Measurements from ENCODE around the gene PCSK6.

Gene PCSK6

DNA sequence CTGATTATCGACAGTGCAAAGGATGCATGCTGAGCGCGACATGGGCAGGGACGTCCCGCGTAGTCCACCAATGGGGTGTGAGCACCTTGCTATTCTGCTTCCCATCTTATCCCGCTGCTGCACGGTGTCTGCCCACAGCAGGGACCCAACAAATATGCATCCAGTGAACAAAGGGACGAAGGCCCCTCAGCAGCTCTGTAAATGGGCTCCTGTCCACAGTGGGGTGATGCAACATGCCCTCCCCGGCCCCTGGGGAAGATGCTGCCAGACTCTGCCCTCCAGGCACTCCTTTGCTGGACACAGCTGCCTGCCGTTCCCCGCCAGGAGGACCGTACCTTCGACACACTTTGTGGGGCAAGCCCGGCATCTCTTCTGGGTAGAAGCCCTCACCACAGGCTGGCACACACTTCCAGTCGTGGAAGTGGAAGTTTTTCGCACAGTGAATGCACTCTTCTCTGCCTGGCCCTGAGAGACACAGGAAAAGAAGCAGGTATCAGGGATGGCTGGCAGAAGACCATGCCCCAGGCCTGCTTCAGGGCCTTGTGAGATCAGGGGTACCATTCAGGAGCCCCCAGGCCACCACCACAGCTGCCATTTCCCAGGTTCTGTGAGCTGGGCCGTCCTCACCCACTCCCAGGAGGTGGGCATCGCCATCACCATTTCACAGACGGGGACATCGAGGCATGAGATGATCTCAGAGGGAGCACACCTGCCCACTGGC is 176.3 kb downstream of the PCSK6 start:
- TF ChIP-seq CEBPB (IDR thresholded peaks at IDR 0.05) (no peak), YY1 (IDR thresholded peaks at IDR 0.05; ENCODE audit: low read depth) (no peak), CREB1 (IDR thresholded peaks at IDR 0.05; ENCODE audit: low read depth) (no peak), EGR1 (IDR thresholded peaks at IDR 0.05) (no peak), TAF1 (IDR thresholded peaks at IDR 0.05; ENCODE audit: low read depth) (no peak), EP300 (IDR thresholded peaks at IDR 0.05; ENCODE audit: borderline replicate concordance) (no peak), ZBTB7A (IDR thresholded peaks at IDR 0.05; ENCODE audit: low read depth) (no peak), RAD21 (IDR thresholded peaks at IDR 0.05; ENCODE audit: low read depth) (no peak), REST (IDR thresholded peaks at IDR 0.05; ENCODE audit: low read depth) (no peak), FOXM1 (IDR thresholded peaks at IDR 0.05; ENCODE audit: borderline replicate concordance, low read depth) (no peak), MAX (IDR thresholded peaks at IDR 0.05) (no peak), NFIC (IDR thresholded peaks at IDR 0.05) (no peak), TEAD4 (IDR thresholded peaks at IDR 0.05) (no peak), USF1 (IDR thresholded peaks at IDR 0.05) (no peak)

- no peak for TF ChIP-seq CEBPB (IDR thresholded peaks at IDR 0.05)
- no peak for TF ChIP-seq EGR1 (IDR thresholded peaks at IDR 0.05)
- TF ChIP-seq EP300 (IDR thresholded peaks at IDR 0.05; ENCODE audit: borderline replicate concordance), result no peak
- no peak for TF ChIP-seq REST (IDR thresholded peaks at IDR 0.05; ENCODE audit: low read depth)
- TF ChIP-seq TAF1 (IDR thresholded peaks at IDR 0.05; ENCODE audit: low read depth), result no peak
These were observed 179.0 kb downstream of the PCSK6 start for GRCh38 chr15:101310508-101310907.

DNA sequence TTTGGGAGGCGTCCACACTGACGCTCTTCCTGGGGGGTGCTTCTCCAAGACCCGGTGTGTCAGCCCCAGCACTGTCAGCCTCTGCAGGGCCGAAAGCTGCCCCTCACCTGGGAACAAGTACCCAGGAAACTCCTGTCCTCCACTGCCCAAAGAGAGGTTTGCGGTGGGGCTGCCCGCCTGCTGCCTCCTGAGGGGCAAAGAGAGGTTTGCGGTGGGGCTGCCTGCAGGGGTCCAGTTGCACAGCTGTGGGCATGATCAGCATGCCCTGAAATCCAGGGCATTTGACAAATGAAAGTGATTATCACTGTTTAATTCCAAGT is 179.4 kb downstream of the PCSK6 start:
- TF ChIP-seq FOXM1 (IDR thresholded peaks at IDR 0.05; ENCODE audit: borderline replicate concordance, low read depth), result no peak
- no peak for TF ChIP-seq USF1 (IDR thresholded peaks at IDR 0.05)
- TF ChIP-seq EGR1 (IDR thresholded peaks at IDR 0.05), result no peak
- TF ChIP-seq CEBPB (IDR thresholded peaks at IDR 0.05), result no peak
- TF ChIP-seq TCF12 (IDR thresholded peaks at IDR 0.05; ENCODE audit: low read depth), result no peak
- TF ChIP-seq CREB1 (IDR thresholded peaks at IDR 0.05; ENCODE audit: low read depth), result no peak
- TF ChIP-seq MAX (IDR thresholded peaks at IDR 0.05), result no peak
- TF ChIP-seq RAD21 (IDR thresholded peaks at IDR 0.05; ENCODE audit: low read depth), result no peak
- TF ChIP-seq TEAD4 (IDR thresholded peaks at IDR 0.05), result no peak
- no peak for TF ChIP-seq EP300 (IDR thresholded peaks at IDR 0.05; ENCODE audit: borderline replicate concordance)
- TF ChIP-seq REST (IDR thresholded peaks at IDR 0.05; ENCODE audit: low read depth), result no peak
- no peak for TF ChIP-seq NFIC (IDR thresholded peaks at IDR 0.05)
- no peak for TF ChIP-seq YY1 (IDR thresholded peaks at IDR 0.05; ENCODE audit: low read depth)
- TF ChIP-seq TAF1 (IDR thresholded peaks at IDR 0.05; ENCODE audit: low read depth), result no peak
- no peak for TF ChIP-seq ZBTB7A (IDR thresholded peaks at IDR 0.05; ENCODE audit: low read depth)

DNA sequence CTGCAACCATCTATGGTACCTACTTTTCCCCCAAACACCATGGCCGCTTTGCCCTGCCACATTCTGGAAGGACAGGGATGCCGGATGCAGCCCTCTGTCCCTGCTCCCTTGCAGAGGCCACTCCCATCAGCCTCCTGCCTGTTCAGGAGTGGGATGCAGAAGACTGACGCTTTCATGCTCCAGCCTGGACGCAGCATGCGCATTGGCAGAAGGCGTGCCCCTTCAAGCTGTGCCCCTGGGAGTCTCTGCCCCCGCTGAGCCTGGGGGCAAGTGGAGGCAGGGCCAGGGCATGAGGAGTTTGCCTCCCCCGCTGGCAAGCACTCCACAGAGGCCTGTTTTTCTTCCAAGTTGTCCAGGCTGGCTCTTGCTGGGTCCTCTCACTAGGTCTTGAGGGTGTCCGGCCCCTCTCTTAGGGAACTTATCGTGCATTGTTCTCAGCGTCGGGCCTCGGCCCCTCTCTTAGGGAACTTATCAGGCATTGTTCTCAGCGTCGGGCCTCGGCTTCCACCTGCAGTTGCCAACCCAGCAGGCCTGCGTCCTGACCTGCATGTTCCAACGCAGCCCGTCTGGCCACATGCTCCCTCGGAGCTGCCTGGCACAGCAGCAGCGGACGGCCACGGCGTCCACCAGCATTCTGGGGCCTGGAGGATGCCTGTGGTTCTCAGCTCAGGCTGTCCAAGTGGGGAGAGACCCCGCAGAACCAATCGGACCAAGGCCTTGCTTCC is 179.9 kb downstream of the PCSK6 start:
- TF ChIP-seq MAX (IDR thresholded peaks at IDR 0.05) (no peak), YY1 (IDR thresholded peaks at IDR 0.05; ENCODE audit: low read depth) (no peak), EP300 (IDR thresholded peaks at IDR 0.05; ENCODE audit: borderline replicate concordance) (no peak), REST (IDR thresholded peaks at IDR 0.05; ENCODE audit: low read depth) (no peak), TAF1 (IDR thresholded peaks at IDR 0.05; ENCODE audit: low read depth) (no peak), USF1 (IDR thresholded peaks at IDR 0.05) (no peak), CREB1 (IDR thresholded peaks at IDR 0.05; ENCODE audit: low read depth) (no peak), ZBTB7A (IDR thresholded peaks at IDR 0.05; ENCODE audit: low read depth) (no peak), RAD21 (IDR thresholded peaks at IDR 0.05; ENCODE audit: low read depth) (no peak), TEAD4 (IDR thresholded peaks at IDR 0.05) (no peak)

All from Ishikawa (cell line).